GM04503 (cell line): Measurements from ENCODE around the gene COL11A1.
A peak's percentile ranks its signal among the peaks of the same experiment; 100 is the strongest.

Experiments
- DNase-seq: peaks from one replicate; pipeline ENCODE4 v3.0.0-alpha.2; 2012; ENCODE audit warnings: low read depth

COL11A1 gene

DNA sequence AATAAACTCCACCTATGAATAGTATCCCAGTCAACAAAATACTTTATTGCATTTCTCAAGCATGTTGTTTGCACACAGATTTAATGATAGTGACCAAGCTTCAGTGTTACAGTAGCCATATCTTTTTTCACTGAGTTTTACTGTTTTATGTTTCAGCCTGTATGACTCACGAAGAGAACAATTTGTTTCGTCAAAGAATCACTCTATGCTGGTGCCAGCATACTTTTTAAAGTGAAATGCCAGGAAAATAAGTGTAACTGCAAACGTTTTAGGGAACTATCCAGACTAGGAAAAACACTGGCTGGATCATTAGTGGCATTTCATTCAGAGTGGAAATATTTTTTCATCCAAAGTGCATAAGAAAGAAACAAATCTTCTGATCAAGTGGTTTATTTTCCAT, 210.8 kb downstream of the COL11A1 start:
- peak; percentile 67 for DNase-seq

DNA sequence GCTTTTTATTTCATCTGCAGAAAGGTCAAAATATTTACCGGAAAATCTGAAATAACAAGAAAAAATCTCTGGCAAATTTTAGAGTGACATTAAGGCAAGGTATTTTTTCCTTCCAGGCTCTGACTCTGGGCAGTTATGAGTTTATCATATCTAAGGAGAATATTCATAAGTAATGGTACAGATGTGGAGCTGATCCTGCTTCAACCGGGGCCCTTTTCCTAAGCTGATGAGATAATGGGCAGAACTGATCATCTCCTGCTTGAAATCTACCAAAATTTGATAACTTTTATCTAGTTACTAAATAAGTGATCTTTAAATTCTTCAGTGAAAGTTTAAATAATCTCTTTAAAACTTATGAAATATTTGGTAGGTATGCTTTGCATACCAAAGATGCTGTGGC, 211.6 kb downstream of the COL11A1 start:
- DNase-seq, result no peak

GRCh38 chr1:102896286-102896685, 212.0 kb downstream of the COL11A1 start:
- DNase-seq, result no peak

DNA sequence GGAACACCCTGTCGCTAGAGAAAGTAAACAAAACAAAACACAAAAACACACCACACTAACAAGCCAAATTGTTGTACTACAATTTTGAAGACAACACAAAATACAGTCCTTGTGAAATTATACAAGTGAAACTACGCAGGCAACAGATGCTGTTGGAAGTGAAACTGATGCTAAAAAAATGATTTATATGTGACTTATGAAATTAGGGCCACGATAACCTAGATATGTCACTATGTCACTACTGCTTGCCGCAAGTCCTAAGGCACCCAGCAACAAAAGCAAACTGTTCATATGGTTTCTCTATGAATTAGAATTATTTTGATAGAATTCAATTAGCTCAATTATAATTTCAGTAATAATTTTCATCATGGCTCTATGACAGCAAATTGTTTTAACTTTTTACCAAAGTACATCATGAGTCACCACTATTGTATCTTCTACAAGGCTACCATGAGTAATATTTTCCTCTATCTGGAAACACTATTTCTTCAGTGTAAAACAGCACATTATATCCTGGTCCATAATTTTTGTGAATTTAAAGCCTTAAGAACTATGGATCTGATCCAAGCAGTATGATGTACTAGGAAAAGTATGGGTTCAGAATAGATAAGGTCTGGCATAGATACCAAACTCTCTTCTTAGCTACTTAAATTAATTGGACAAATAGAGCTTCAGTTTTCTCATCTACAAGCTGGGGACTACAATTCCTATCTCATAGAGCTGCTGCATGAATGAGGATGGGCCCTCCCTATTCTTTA, 216.3 kb downstream of the COL11A1 start:
- peak; percentile 43 for DNase-seq

- DNase-seq, result no peak
These were observed 221.7 kb downstream of the COL11A1 start for GRCh38 chr1:102886638-102887037.

DNA sequence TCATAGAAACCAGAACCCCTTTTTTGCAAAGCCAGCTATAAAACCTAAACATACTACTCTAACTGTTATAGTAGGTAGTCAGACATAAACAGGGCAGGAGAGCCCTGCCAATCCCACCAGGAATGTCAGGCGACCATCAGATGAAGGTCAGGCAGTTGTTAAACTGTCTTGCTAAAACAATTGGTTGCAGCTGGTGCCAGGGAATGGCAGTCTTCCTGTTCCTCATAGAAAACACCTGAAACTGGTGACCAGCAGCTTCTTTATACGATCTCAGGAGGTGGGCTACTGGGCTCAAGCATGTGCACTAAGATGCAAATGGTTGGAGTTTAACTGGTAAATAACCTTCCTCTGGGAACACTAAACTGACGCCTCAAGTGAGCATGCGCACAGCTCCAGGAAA, 224.1 kb downstream of the COL11A1 start:
- DNase-seq, result no peak

- peak; percentile 64 for DNase-seq
These were observed 228.8 kb downstream of the COL11A1 start for GRCh38 chr1:102879439-102879993.

- no peak for DNase-seq
These were observed 232.6 kb downstream of the COL11A1 start for GRCh38 chr1:102875756-102876155.

DNA sequence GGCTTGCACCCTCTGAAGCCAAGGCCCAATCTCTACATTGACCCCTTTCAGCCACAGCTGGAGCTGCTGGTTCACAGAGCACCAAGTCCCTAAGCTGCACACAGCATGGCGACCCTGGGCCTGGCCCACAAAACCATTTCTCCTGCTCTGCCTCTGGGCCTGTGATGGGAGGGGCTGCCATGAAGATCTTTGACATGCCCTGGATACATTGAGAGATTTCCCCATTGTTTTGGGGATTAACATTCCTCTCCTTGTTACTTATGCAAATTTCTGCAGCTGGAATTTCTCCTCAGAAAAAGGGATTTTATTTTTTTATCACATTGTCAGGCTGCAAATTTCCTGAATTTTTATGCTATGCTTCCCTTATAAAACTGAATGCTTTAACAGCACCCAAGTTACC, 235.8 kb downstream of the COL11A1 start:
- no peak for DNase-seq

- no peak for DNase-seq
These were observed 236.2 kb downstream of the COL11A1 start for GRCh38 chr1:102872097-102872496.

DNA sequence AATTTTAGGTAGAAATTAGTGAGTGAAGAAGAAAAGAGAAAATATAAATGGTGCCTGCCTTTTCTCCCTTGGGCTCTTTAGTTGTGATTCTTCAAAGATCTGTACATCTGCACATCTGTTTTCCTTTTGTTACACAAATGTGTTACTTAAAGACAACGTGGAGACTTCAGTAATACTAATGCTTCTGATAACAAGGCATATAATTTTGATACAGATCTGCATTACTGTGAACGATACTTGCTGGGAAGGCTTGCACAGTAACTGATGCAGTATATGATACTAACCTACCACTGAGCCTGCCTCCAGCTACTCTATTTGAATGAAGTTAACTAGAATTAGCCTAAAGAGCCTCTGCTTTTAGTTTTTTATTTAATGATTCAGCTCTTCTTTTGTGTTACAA, 244.6 kb downstream of the COL11A1 start:
- no peak for DNase-seq

GRCh38 chr1:102861247-102861646, 247.1 kb downstream of the COL11A1 start:
- DNase-seq, result no peak

- DNase-seq, result peak; percentile 71
These were observed 249.6 kb downstream of the COL11A1 start for GRCh38 chr1:102858695-102859094.

DNA sequence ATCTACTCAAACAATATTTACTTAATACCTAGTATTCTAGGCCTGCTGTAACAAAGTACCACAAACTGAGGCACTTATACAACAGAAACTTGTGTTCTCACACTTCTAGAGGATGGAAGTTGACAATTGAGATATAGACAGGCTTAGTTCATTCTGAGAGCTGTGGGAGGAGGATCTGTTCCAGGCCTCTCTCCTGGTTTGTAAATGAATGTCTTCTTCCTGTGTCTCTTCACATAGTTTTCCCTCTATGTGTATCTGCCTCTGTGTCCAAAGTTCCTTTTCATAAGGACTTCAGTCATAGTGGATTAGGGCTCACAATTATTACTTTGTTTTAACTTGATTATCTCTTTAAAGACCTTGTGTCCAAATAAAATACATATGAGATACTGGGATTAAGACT, 251.1 kb downstream of the COL11A1 start:
- DNase-seq, result no peak

GRCh38 chr1:102853701-102854187, 254.6 kb downstream of the COL11A1 start:
- no peak for DNase-seq

DNA sequence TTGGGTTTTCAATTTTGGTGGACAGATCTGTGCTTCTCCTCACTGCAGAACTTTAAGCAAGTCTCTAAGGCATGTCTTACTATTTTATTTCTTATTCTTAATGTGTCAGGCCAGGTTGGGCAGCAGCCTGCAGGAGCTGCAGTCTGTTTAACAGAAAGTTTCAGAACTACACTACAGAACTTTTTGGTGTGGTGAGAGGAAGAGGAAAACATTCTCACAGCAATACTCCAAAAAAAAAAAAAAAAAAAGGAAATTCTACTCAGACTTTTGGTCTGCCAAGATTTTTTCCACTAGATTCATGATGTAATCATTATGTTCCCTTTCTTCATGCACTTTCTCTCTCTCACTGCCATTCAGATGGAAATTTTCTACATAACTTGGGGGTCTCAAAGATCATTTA, 255.2 kb downstream of the COL11A1 start:
- no peak for DNase-seq

- DNase-seq, result no peak
These were observed 255.7 kb downstream of the COL11A1 start for GRCh38 chr1:102852613-102853012.

DNA sequence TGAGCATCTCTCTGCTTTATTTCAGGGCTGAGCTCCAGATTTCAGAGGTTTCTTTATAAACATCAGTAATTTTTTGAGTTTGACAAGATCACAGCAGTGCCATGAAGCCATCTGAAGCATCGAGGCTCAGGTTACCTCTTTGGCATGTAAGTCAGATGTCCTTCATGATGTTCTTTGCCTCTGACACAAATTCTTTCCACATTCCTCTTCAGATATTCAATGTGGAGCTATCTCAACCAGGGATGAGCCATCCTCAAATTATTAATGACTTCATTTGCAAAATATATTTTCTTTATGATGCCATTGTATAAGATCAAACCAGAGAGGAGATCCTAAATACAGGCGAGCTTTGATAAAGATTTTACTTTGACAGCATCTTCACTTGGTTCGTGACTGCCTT, 256.7 kb downstream of the COL11A1 start:
- DNase-seq, result no peak

DNA sequence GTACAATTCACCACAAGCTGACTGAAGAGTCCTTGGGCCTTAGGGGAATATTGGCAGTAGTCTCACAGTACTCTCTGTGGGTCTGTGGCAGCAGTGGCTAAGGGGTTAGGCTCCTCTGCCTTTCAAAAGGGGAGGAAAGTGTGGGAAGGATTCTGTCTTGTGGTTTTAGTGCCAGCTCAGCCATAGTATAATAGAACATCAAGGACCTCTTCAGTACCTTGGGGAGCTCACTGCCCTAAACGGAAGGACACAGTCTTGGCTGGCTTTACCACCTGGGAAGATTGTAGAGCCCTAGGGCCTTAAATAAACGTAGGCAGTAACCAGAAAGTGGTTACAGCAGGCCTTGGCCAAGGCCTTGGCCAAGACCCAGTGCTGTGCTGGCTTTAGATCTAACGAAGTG, 265.7 kb downstream of the COL11A1 start:
- DNase-seq, result no peak

- DNase-seq, result no peak
These were observed 267.6 kb downstream of the COL11A1 start for GRCh38 chr1:102840741-102841140.

- no peak for DNase-seq
These were observed 270.3 kb downstream of the COL11A1 start for GRCh38 chr1:102838016-102838415.

- no peak for DNase-seq
These were observed 270.8 kb downstream of the COL11A1 start for GRCh38 chr1:102837551-102837950.

GRCh38 chr1:102836991-102837390, 271.3 kb downstream of the COL11A1 start:
- DNase-seq, result no peak
